Mesothelial cell of epicardium (in vitro differentiated cells): Measurements from ENCODE around the gene DHX32. TPM values are rescaled to one million over a fixed set of nuclear protein-coding genes. Genes with fewer than 3 reads are reported as not detected.

Experiments
- DNase-seq, 2 experiments: peaks; one replicate each; pipeline ENCODE4 v3.0.0; 2021; ENCODE audit warnings: low spot score in 2 of 2; ENCODE audit not compliant: unreplicated experiment in 2 of 2
- H3K27ac Mint-ChIP-seq: 2 replicates; pipeline ENCODE4 v1.8.0; 2021; ENCODE audit warnings: mixed read lengths
- H3K27me3 Mint-ChIP-seq: 2 replicates; pipeline ENCODE4 v1.8.0; 2021; ENCODE audit warnings: low read depth, mixed read lengths
- H3K36me3 Mint-ChIP-seq: 2 replicates; pipeline ENCODE4 v1.8.0; 2021; ENCODE audit warnings: mixed read lengths
- H3K4me1 Mint-ChIP-seq: 2 replicates; pipeline ENCODE4 v1.8.0; 2021; ENCODE audit warnings: mixed read lengths
- H3K4me3 Mint-ChIP-seq: 2 replicates; pipeline ENCODE4 v1.8.0; 2021; ENCODE audit warnings: mild to moderate bottlenecking, moderate library complexity, mixed read lengths
- H3K9me3 Mint-ChIP-seq: 2 replicates; pipeline ENCODE4 v1.8.0; 2021; ENCODE audit warnings: mixed read lengths
- CTCF ChIP-seq: fragments of 200-600 bp; sonication (generic); IDR thresholded peaks from one replicate; pipeline ENCODE4 v1.5.0; 2021; ENCODE audit warnings: antibody characterized with exemption; ENCODE audit not compliant: unreplicated experiment
- total RNA-seq: library from RNA; stranded (reverse); gene quantifications from 3 replicates; pipeline ENCODE4 v1.2.1, GENCODE V29; 2021

DHX32 gene
- total RNA-seq, 1 donor from 2014 or later = 30.0 TPM

- Mint-ChIP-seq H3K4me1 (peaks cover 5% of the 10 kb centered on the region), H3K27me3 (no peaks in the 10 kb centered on the region), H3K27ac (peak overlapping the region; percentile 47), H3K4me3 (no peak overlapping the region), H3K9me3 (no peaks in the 10 kb centered on the region), H3K36me3 (peaks cover 16% of the 10 kb centered on the region)
- TF ChIP-seq CTCF = no peak
- no peak for DNase-seq
These were observed 23.8 kb downstream of the DHX32 start for GRCh38 chr10:125857185-125857760.

GRCh38 chr10:125852487-125852886, 28.6 kb downstream of the DHX32 start:
- no peak overlapping the region for H3K4me3 Mint-ChIP-seq
- DNase-seq = no peak
- H3K9me3 Mint-ChIP-seq = no peaks in the 10 kb centered on the region
- TF ChIP-seq CTCF = no peak
- no peaks in the 10 kb centered on the region for H3K27me3 Mint-ChIP-seq
- H3K36me3 Mint-ChIP-seq = peaks cover 30% of the 10 kb centered on the region
- H3K4me1 Mint-ChIP-seq = peaks cover 3% of the 10 kb centered on the region
- no peak overlapping the region for H3K27ac Mint-ChIP-seq

GRCh38 chr10:125850766-125851731, 30.0 kb downstream of the DHX32 start:
- Mint-ChIP-seq H3K27me3 (no peaks in the 10 kb centered on the region), H3K4me1 (no peaks in the 10 kb centered on the region), H3K27ac (no peak overlapping the region), H3K4me3 (no peak overlapping the region), H3K9me3 (no peaks in the 10 kb centered on the region), H3K36me3 (peaks cover 39% of the 10 kb centered on the region)
- TF ChIP-seq CTCF = no peak
- DNase-seq = no peak

GRCh38 chr10:125849448-125849847, 31.6 kb downstream of the DHX32 start:
- Mint-ChIP-seq H3K4me1 (no peaks in the 10 kb centered on the region), H3K36me3 (peaks cover 40% of the 10 kb centered on the region)
- TF ChIP-seq CTCF = no peak

GRCh38 chr10:125848857-125849256, 32.2 kb downstream of the DHX32 start:
- DNase-seq = no peak
- Mint-ChIP-seq H3K27ac (no peak overlapping the region), H3K9me3 (no peaks in the 10 kb centered on the region), H3K27me3 (no peaks in the 10 kb centered on the region), H3K4me1 (no peaks in the 10 kb centered on the region), H3K4me3 (no peak overlapping the region), H3K36me3 (peaks cover 39% of the 10 kb centered on the region)
- no peak for TF ChIP-seq CTCF

More at GRCh38 chr10:125849448-125849847, 31.6 kb downstream of the DHX32 start:
- DNase-seq = no peak
- H3K9me3 Mint-ChIP-seq = no peaks in the 10 kb centered on the region
- no peak overlapping the region for H3K4me3 Mint-ChIP-seq
- H3K27ac Mint-ChIP-seq = no peak overlapping the region
- no peaks in the 10 kb centered on the region for H3K27me3 Mint-ChIP-seq
